Measurements from ENCODE around the gene WT1. TPM values are rescaled to one million over a fixed set of nuclear protein-coding genes. Genes with fewer than 3 reads are reported as not detected.

The WT1 gene
- total RNA-seq, 1 experiment from 2014 or later = 0.69 TPM

DNA sequence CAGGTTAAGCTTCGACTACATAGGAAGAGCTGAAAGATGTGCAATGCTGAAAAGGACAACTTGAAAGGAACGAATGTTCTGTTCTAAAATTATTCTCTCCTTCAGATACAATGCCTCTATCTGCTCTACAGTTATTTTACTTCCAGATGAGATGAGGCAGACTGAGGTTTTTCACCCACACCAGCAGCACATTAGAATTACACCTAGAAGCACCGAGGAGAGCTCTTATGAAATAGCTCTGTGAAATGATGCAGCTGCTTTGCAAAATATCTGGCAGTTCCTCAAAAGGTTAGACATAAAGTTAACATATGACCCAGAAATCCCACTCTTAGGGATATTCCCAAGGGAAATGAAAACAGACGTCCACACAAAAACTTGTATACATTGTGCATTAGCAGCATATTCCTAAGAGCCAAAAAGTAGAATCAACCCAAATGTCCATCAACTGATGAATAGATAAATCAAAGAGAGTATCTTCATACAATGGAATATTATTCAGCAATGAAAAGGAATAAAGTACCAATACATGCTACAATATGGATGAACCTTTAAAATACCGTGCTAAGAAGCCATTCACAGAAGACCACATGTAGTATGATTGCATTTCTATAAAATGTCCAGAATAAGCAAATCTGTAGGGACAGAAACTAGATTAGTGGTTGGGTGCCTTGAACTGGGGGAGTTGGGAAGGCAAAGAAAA, 34.5 kb downstream of the WT1 start:
- no peak for DNase-seq (ENCODE audit: low read depth, low spot score)
- in situ Hi-C loops (cut with HindIII; ENCODE audit: low pct_unique_long_range_greater_than_20kb, low sequenced_read_pairs) = no loop called here

- in situ Hi-C loops (cut with HindIII; ENCODE audit: low pct_unique_long_range_greater_than_20kb, low sequenced_read_pairs) = no loop called here
- DNase-seq (ENCODE audit: low read depth, low spot score) = no peak
Measured at GRCh38 chr11:32400196-32400595, 35.1 kb downstream of the WT1 start.

GRCh38 chr11:32396991-32397390, 38.3 kb downstream of the WT1 start:
- in situ Hi-C loops (cut with HindIII; ENCODE audit: low pct_unique_long_range_greater_than_20kb, low sequenced_read_pairs) = no loop called here
- no peak for DNase-seq (ENCODE audit: low read depth, low spot score)

DNA sequence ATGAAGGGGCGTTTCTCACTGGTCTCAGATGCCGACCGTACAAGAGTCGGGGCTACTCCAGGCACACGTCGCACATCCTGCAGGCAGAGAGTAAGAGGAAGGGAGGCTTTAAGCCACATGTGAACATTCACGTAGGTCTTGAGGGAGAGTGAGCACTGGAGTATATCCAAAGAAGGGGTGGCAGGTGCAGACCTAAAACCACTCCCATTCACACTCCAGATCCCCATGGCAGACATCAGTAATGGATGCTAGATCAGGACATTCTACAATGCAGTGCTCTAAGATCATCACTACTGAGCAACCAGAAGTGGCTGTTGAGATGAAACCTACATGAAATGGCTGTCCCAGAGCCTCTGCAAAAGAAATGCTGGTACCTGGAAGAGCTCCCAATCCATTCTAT, 39.0 kb downstream of the WT1 start:
- in situ Hi-C loops (cut with HindIII; ENCODE audit: low pct_unique_long_range_greater_than_20kb, low sequenced_read_pairs) = no loop called here
- DNase-seq (ENCODE audit: low read depth, low spot score) = no peak

- in situ Hi-C loops (cut with HindIII; ENCODE audit: low pct_unique_long_range_greater_than_20kb, low sequenced_read_pairs) = no loop called here
- DNase-seq (ENCODE audit: low read depth, low spot score) = no peak
Measured at GRCh38 chr11:32395127-32395526, 40.2 kb downstream of the WT1 start.

GRCh38 chr11:32392840-32393239, 42.5 kb downstream of the WT1 start:
- DNase-seq (ENCODE audit: low read depth, low spot score) = no peak
- in situ Hi-C loops (cut with HindIII; ENCODE audit: low pct_unique_long_range_greater_than_20kb, low sequenced_read_pairs) = no loop called here

DNA sequence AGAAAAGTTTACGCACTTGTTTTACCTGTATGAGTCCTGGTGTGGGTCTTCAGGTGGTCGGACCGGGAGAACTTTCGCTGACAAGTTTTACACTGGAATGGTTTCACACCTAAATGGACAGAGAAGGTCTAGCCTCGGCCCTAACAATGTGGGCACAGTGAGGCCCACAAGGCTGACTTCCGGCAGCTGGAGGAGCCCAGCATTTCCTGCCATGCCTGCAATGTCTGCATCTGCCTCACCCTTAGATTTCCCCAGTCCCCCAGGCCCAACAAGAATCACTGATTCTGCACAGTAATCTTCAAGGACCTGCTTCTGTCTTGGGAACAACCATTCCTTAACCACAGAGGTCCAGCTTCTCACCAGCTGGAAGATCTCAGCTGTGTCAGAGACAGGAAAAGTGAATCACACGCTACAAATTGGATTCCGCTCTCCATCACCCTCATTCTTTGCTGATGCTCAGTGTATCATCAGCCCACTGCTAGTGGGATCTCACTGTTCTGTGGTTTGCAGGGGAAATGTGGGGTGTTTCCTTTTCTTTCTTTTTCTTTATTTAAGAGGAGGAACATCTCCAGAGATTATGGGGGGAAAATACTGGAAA, 43.3 kb downstream of the WT1 start:
- in situ Hi-C loops (cut with HindIII; ENCODE audit: low pct_unique_long_range_greater_than_20kb, low sequenced_read_pairs) = no loop called here
- DNase-seq (ENCODE audit: low read depth, low spot score) = no peak

- no peak for DNase-seq (ENCODE audit: low read depth, low spot score)
- in situ Hi-C loops (cut with HindIII; ENCODE audit: low pct_unique_long_range_greater_than_20kb, low sequenced_read_pairs) = no loop called here
Measured at GRCh38 chr11:32391479-32391878, 43.9 kb downstream of the WT1 start.

DNA sequence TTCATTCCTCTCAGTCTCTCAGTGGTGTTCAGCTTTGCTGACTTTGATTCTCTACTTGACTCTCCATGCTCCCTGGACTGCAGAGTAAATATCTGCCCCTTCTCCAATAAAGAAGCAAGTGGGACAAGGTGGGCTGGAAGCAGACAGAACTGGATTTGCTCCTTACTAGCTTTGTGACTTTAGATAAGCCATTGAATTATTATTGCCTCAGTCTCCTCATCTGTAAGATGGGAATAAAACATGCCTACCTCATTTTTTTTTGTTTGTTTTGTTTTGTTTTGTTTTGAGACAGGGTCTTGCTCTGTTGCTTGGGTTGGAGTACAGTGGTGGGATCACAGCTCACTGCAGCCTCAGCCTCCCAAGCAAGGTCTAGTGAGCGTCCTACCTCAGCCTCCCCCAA, 44.6 kb downstream of the WT1 start:
- in situ Hi-C loops (cut with HindIII; ENCODE audit: low pct_unique_long_range_greater_than_20kb, low sequenced_read_pairs) = no loop called here

GRCh38 chr11:32388871-32389770, 46.2 kb downstream of the WT1 start:
- in situ Hi-C loops (cut with HindIII; ENCODE audit: low pct_unique_long_range_greater_than_20kb, low sequenced_read_pairs) = no loop called here
- no peak for DNase-seq (ENCODE audit: low read depth, low spot score)

More for the DNA sequence above, 44.6 kb downstream of the WT1 start:
- no peak for DNase-seq (ENCODE audit: low read depth, low spot score)

GRCh38 chr11:32388365-32388764, 47.0 kb downstream of the WT1 start:
- no peak for DNase-seq (ENCODE audit: low read depth, low spot score)
- in situ Hi-C loops (cut with HindIII; ENCODE audit: low pct_unique_long_range_greater_than_20kb, low sequenced_read_pairs) = no loop called here

DNA sequence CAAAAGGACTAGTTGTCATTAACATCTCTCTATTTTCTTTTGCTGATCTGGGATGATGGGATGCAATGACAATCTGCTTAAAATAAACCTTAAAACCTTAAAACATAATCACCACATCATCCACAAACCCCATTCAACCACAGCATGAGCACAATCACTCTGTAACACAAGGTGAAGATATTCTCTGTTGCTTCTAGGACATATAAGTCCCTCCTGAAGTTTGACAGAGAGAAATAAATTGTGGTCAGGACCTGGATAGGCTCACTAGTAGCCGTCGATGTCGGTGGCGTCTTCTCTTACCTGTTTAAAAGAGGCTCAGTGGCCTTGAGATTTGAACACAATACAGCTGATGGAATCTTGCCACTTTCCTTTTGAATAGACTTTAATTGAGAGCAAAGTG, 47.9 kb downstream of the WT1 start:
- no peak for DNase-seq (ENCODE audit: low read depth, low spot score)
- in situ Hi-C loops (cut with HindIII; ENCODE audit: low pct_unique_long_range_greater_than_20kb, low sequenced_read_pairs) = no loop called here

DNA sequence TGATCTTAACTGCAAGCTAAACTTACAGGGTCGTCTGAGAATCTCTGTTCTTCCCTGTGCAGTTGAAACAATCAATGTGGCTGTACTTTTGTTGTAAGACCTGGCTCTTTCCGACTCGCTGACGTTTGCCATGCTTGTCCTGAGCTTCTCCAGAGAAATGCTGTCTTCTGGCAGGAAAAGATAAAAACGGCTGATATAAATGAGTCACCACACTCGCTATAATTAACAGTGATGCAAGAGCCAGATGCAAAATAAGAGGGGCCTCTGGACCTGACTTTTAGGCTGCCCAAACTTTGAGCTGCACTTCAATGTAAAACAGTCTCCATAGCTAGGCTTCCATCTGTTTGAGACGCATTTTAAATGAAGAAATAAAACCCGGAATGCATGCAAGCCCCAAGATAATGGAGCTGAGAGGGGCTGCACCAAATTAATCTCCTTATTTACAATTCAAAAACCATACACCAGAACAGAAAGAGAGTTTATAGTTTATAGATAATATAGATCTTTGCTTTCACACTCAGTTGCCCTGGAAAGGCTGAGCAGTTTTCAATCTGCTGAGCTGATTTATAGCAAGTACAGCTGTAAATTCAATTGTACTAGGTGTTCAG, 48.5 kb downstream of the WT1 start:
- in situ Hi-C loops (cut with HindIII; ENCODE audit: low pct_unique_long_range_greater_than_20kb, low sequenced_read_pairs) = no loop called here
- DNase-seq (ENCODE audit: low read depth, low spot score) = no peak

- in situ Hi-C loops (cut with HindIII; ENCODE audit: low pct_unique_long_range_greater_than_20kb, low sequenced_read_pairs) = no loop called here
- peak; percentile 69 for DNase-seq (ENCODE audit: low read depth, low spot score)
Measured at GRCh38 chr11:32385998-32386397, 49.3 kb downstream of the WT1 start.

DNA sequence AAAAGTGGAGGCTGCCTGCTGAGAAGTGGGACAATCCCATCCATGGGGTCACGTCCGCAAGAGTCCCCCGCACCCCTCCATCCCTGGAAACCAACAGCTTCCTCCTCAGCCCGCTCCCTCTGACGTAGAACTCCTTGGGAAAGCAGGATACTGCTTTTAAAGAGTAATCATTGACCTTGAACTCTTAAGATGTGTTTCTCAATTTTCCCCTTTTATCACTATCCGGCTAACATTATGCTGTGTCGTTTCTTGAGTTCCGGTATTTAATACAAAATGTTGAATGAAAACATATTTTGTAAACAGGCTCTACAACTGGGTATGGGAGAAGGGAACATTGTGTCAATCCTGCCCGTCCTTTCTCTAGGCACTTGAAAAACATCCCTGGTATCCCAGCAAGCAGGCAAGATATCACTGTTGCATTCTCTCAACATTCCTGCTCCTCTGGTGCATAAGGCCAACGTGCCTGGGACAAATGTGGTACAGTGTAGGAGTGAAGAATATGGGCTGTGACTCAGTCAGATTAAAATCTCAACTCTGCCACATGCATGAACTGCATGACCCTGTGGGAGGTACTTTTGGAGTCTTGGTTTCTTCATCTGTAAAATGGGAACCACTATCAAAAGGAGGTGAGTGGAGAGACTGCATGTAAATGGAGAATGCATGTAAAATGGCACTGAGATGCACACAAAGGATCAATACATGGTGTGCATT, 52.8 kb downstream of the WT1 start:
- in situ Hi-C loops (cut with HindIII; ENCODE audit: low pct_unique_long_range_greater_than_20kb, low sequenced_read_pairs) = no loop called here
- DNase-seq (ENCODE audit: low read depth, low spot score) = no peak

- in situ Hi-C loops (cut with HindIII; ENCODE audit: low pct_unique_long_range_greater_than_20kb, low sequenced_read_pairs) = no loop called here
- no peak for DNase-seq (ENCODE audit: low read depth, low spot score)
Measured at GRCh38 chr11:32381179-32381578, 54.2 kb downstream of the WT1 start.

- in situ Hi-C loops (cut with HindIII; ENCODE audit: low pct_unique_long_range_greater_than_20kb, low sequenced_read_pairs) = no loop called here
- no peak for DNase-seq (ENCODE audit: low read depth, low spot score)
Measured at GRCh38 chr11:32379719-32380118, 55.6 kb downstream of the WT1 start.

GRCh38 chr11:32375826-32376225, 59.5 kb downstream of the WT1 start:
- no peak for DNase-seq (ENCODE audit: low read depth, low spot score)
- in situ Hi-C loops (cut with HindIII; ENCODE audit: low pct_unique_long_range_greater_than_20kb, low sequenced_read_pairs) = no loop called here
